Neural progenitor cell (in vitro differentiated cells): Measurements from ENCODE around the gene SLC43A2. TPM values are rescaled to one million over a fixed set of nuclear protein-coding genes. Genes with fewer than 3 reads are reported as not detected.

Experiments used
- DNase-seq: peaks from one replicate; pipeline ENCODE4 v3.0.0-alpha.2; 2016; ENCODE audit warnings: low spot score
- H2AFZ ChIP-seq: fragments of 200-600 bp; sonication (generic); replicated peaks from 2 replicates; pipeline ENCODE4 v1.6.1; 2016; ENCODE audit warnings: antibody characterized with exemption
- H3F3A ChIP-seq: fragments of 200-600 bp; sonication (generic); 2 replicates; pipeline ENCODE4 v1.6.1; 2016; ENCODE audit warnings: antibody characterized with exemption, low read depth
- H3K27ac ChIP-seq: fragments of 200-600 bp; sonication (generic); 2 replicates; pipeline ENCODE4 v1.5.1; 2016; ENCODE audit warnings: mild to moderate bottlenecking
- H3K27me3 ChIP-seq: fragments of 200-600 bp; sonication (generic); 2 replicates; pipeline ENCODE4 v1.6.1; 2016; ENCODE audit warnings: mild to moderate bottlenecking, moderate library complexity
- H3K36me3 ChIP-seq: fragments of 200-600 bp; sonication (generic); 2 replicates; pipeline ENCODE4 v1.5.1; 2016
- H3K4me1 ChIP-seq: fragments of 200-600 bp; sonication (generic); 2 replicates; pipeline ENCODE4 v1.6.1; 2016; ENCODE audit warnings: mixed run types
- H3K4me2 ChIP-seq: fragments of 200-600 bp; sonication (generic); 2 replicates; pipeline ENCODE4 v1.6.1; 2016
- H3K4me3 ChIP-seq: fragments of 200-600 bp; sonication (generic); 2 replicates; pipeline ENCODE4 v1.5.1; 2016
- H3K79me2 ChIP-seq: fragments of 200-600 bp; sonication (generic); 2 replicates; pipeline ENCODE4 v1.6.1; 2016; ENCODE audit warnings: low read depth
- H3K9ac ChIP-seq: fragments of 200-600 bp; sonication (generic); 2 replicates; pipeline ENCODE4 v1.6.1; 2016
- H3K9me3 ChIP-seq: fragments of 200-600 bp; sonication (generic); 2 replicates; pipeline ENCODE4 v1.5.1; 2016; ENCODE audit warnings: low read depth
- H4K20me1 ChIP-seq: fragments of 200-600 bp; sonication (generic); 2 replicates; pipeline ENCODE4 v1.6.1; 2016; ENCODE audit warnings: low read depth
- H3K27ac Mint-ChIP-seq: 3 replicates; pipeline ENCODE4 v1.8.0; 2021; ENCODE audit warnings: mixed read lengths
- H3K27me3 Mint-ChIP-seq: 2 replicates; pipeline ENCODE4 v1.8.0; 2022; ENCODE audit warnings: low read depth, mild to moderate bottlenecking, inconsistent platforms, moderate library complexity, mixed read lengths; ENCODE audit not compliant: insufficient read depth
- H3K36me3 Mint-ChIP-seq: 3 replicates; pipeline ENCODE4 v1.8.0; 2021; ENCODE audit warnings: mixed read lengths
- H3K4me1 Mint-ChIP-seq: 3 replicates; pipeline ENCODE4 v1.8.0; 2021; ENCODE audit warnings: mixed read lengths
- H3K4me3 Mint-ChIP-seq: 3 replicates; pipeline ENCODE4 v1.8.0; 2021; ENCODE audit warnings: mild to moderate bottlenecking, moderate library complexity, mixed read lengths
- H3K9me3 Mint-ChIP-seq: 3 replicates; pipeline ENCODE4 v1.8.0; 2020; ENCODE audit warnings: mixed read lengths
- CTCF ChIP-seq: fragments of 200-600 bp; sonication (generic); IDR thresholded peaks from 2 replicates; pipeline ENCODE4 v1.5.1; 2017; ENCODE audit warnings: antibody characterized with exemption, mild to moderate bottlenecking
- EZH2 ChIP-seq: fragments of 200-600 bp; sonication (generic); IDR thresholded peaks from 2 replicates; pipeline ENCODE4 v1.6.1; 2017; ENCODE audit warnings: antibody characterized with exemption, mild to moderate bottlenecking, moderate library complexity
- EZH2phosphoT487 ChIP-seq: fragments of 200-600 bp; sonication (generic); IDR thresholded peaks from 2 replicates; pipeline ENCODE4 v1.6.1; 2017; ENCODE audit warnings: antibody characterized with exemption
- total RNA-seq: library from RNA; depleted of rRNA; stranded (reverse); fragments of >200 nt; gene quantifications from 2 replicates; pipeline ENCODE4 v1.2.3, GENCODE V29; 2015; ENCODE audit warnings: low replicate concordance

The SLC43A2 gene
- total RNA-seq, 1 donor from 2014 or later: 6.8 TPM

- Histone ChIP-seq H3K4me3 (no peak overlapping the region), H2AFZ (no peak overlapping the region), H3K4me1 (peaks cover 11% of the 10 kb centered on the region), H3K9ac (no peak overlapping the region), H3K27me3 (peaks cover 57% of the 10 kb centered on the region), H3K4me2 (no peak overlapping the region), H4K20me1 (peaks cover 23% of the 10 kb centered on the region), H3K27ac (no peak overlapping the region), H3K9me3 (no peaks in the 10 kb centered on the region), H3K79me2 (no peaks in the 10 kb centered on the region), H3F3A (peaks cover 56% of the 10 kb centered on the region), H3K36me3 (no peaks in the 10 kb centered on the region)
- H3K27me3 Mint-ChIP-seq: peaks cover 19% of the 10 kb centered on the region
- H3K4me3 Mint-ChIP-seq: peak overlapping the region; percentile 46
- no peak for DNase-seq
- peaks cover 26% of the 10 kb centered on the region for H3K4me1 Mint-ChIP-seq
- peaks cover 3% of the 10 kb centered on the region for H3K36me3 Mint-ChIP-seq
- H3K9me3 Mint-ChIP-seq: no peaks in the 10 kb centered on the region
- no peak for TF ChIP-seq CTCF
- TF ChIP-seq EZH2phosphoT487: no peak
- no peak for TF ChIP-seq EZH2
- H3K27ac Mint-ChIP-seq: no peak overlapping the region
Measured at GRCh38 chr17:1646199-1646875, 17.7 kb upstream of the SLC43A2 start.

- Histone ChIP-seq H3K4me2 (no peak within 1 kb of the TSS), H3K27ac (no peak within 1 kb of the TSS), H3F3A (peaks cover 53% of the 10 kb centered on the region), H3K4me1 (peaks cover 11% of the 10 kb centered on the region), H3K36me3 (no peaks in the 10 kb centered on the region), H3K27me3 (peaks cover 57% of the 10 kb centered on the region), H3K9me3 (no peaks in the 10 kb centered on the region), H3K4me3 (no peak within 1 kb of the TSS), H4K20me1 (peaks cover 14% of the 10 kb centered on the region), H2AFZ (no peak within 1 kb of the TSS), H3K79me2 (no peaks in the 10 kb centered on the region), H3K9ac (no peak within 1 kb of the TSS)
- no peak for DNase-seq
- Mint-ChIP-seq H3K9me3 (no peaks in the 10 kb centered on the region), H3K27ac (no peak within 1 kb of the TSS), H3K4me1 (peaks cover 31% of the 10 kb centered on the region), H3K4me3 (peak within 1 kb of the TSS; percentile 46), H3K36me3 (peaks cover 2% of the 10 kb centered on the region), H3K27me3 (peaks cover 23% of the 10 kb centered on the region)
- TF ChIP-seq EZH2 (no peak), EZH2phosphoT487 (no peak), CTCF (no peak)
Measured at GRCh38 chr17:1645207-1646171, 16.9 kb upstream of the SLC43A2 start, which contains the start of gene SCARF1. SCARF1 (minus strand) TSS chr17:1645732; CDS start chr17:1645697, 35 bp downstream.

GRCh38 chr17:1644493-1645206 is 16.0 kb upstream of the SLC43A2 start:
- H3K4me2 ChIP-seq: no peak overlapping the region
- H3K27ac Mint-ChIP-seq: no peak overlapping the region
- H3K4me1 ChIP-seq: peaks cover 5% of the 10 kb centered on the region

More at GRCh38 chr17:1644493-1645206, 16.0 kb upstream of the SLC43A2 start:
- Mint-ChIP-seq H3K36me3 (peaks cover 2% of the 10 kb centered on the region), H3K9me3 (no peaks in the 10 kb centered on the region), H3K4me3 (peak overlapping the region; percentile 79), H3K27me3 (peaks cover 22% of the 10 kb centered on the region), H3K4me1 (peaks cover 30% of the 10 kb centered on the region)
- H4K20me1 ChIP-seq: peaks cover 6% of the 10 kb centered on the region
- no peak overlapping the region for H3K4me3 ChIP-seq
- DNase-seq: no peak
- H3F3A ChIP-seq: peaks cover 45% of the 10 kb centered on the region
- no peaks in the 10 kb centered on the region for H3K36me3 ChIP-seq
- peaks cover 57% of the 10 kb centered on the region for H3K27me3 ChIP-seq
- no peaks in the 10 kb centered on the region for H3K9me3 ChIP-seq
- no peak overlapping the region for H3K27ac ChIP-seq
- no peaks in the 10 kb centered on the region for H3K79me2 ChIP-seq
- H3K9ac ChIP-seq: no peak overlapping the region
- TF ChIP-seq EZH2phosphoT487 (no peak), CTCF (no peak), EZH2 (no peak)
- H2AFZ ChIP-seq: no peak overlapping the region
